H1 (cell line): ENCODE results near the gene SLITRK1. TPM values are rescaled to one million over a fixed set of nuclear protein-coding genes. Genes with fewer than 3 reads are reported as not detected.

Experiments
- CTCF ChIA-PET: fragments of 300-600 bp; sonication (Branson Sonifier 250); formaldehyde crosslinking; loops from one replicate; lab custom pipeline; 2021; ENCODE audit not compliant: partially characterized antibody; lab: Charles Lee
- POLR2A ChIA-PET: fragments of 300-600 bp; sonication (Branson Sonifier 250); formaldehyde crosslinking; loops from one replicate; lab custom pipeline; 2021; ENCODE audit warnings: inconsistent platforms; ENCODE audit not compliant: partially characterized antibody; lab: Charles Lee
- DNase-seq, 2 experiments: peaks; one replicate each; pipeline versions ENCODE4 v3.0.0 to v3.0.0-alpha.2; 2010 to 2022; ENCODE audit warnings: low spot score in 2 of 2, low read depth in 1 of 2, mixed read lengths in 1 of 2
- FAIRE-seq: peaks from 2 replicates; lab custom pipeline; 2011; peaks lifted over from hg19 to GRCh38; lab: Jason Lieb, UNC
- H2AFZ ChIP-seq: 2 replicates; pipeline ENCODE4 v1.8.1; 2012; ENCODE audit warnings: low read length, inconsistent platforms
- H2AK5ac ChIP-seq: 2 replicates; pipeline ENCODE4 v1.6.1; 2013; ENCODE audit warnings: low read depth, low read length
- H2BK120ac ChIP-seq: replicated peaks from 2 replicates; pipeline ENCODE3; 2013; ENCODE audit warnings: low read depth, low read length, inconsistent platforms
- H2BK12ac ChIP-seq: 2 replicates; pipeline ENCODE4 v1.6.1; 2013; ENCODE audit warnings: low read depth, low read length
- H2BK15ac ChIP-seq: 2 replicates; pipeline ENCODE4 v1.6.1; 2013; ENCODE audit warnings: low read length
- H2BK20ac ChIP-seq: 2 replicates; pipeline ENCODE4 v1.6.1; 2013; ENCODE audit warnings: low read length
- H2BK5ac ChIP-seq: 2 replicates; pipeline ENCODE4 v1.6.1; 2013; ENCODE audit warnings: low read depth, low read length
- H3K14ac ChIP-seq: 2 replicates; pipeline ENCODE4 v1.6.1; 2013; ENCODE audit warnings: inconsistent platforms; ENCODE audit not compliant: insufficient read length
- H3K18ac ChIP-seq: 2 replicates; pipeline ENCODE4 v1.6.1; 2013; ENCODE audit warnings: low read length; ENCODE audit errors: extremely low read depth
- H3K23ac ChIP-seq: 2 replicates; pipeline ENCODE4 v1.6.1; 2013; ENCODE audit warnings: inconsistent platforms; ENCODE audit not compliant: insufficient read length
- H3K23me2 ChIP-seq: 2 replicates; pipeline ENCODE4 v1.6.1; 2013; ENCODE audit warnings: low read depth, low read length
- H3K27ac ChIP-seq: 2 replicates; pipeline ENCODE4 v1.6.1; 2011; ENCODE audit warnings: low read depth, low read length, inconsistent platforms
- H3K27me3 ChIP-seq, 4 experiments: replicated peaks in 1 of 4; 1 replicate in 1 of 4; 2 replicates in 3 of 4; pipeline versions ENCODE4 v1.6.1 to v1.8.1; 2011 to 2013; ENCODE audit warnings: low read length in 3 of 4, mild to moderate bottlenecking in 3 of 4, inconsistent platforms in 2 of 4, mixed read lengths in 2 of 4, moderate library complexity in 1 of 4; ENCODE audit not compliant: control insufficient read depth in 3 of 4, insufficient read depth in 3 of 4; ENCODE audit errors: extremely low read depth in 1 of 4
- H3K36me3 ChIP-seq, 4 experiments: 2 replicates each; pipeline versions ENCODE4 v1.6.1 to v1.8.1; 2011 to 2013; ENCODE audit warnings: mild to moderate bottlenecking in 4 of 4, low read length in 3 of 4, moderate library complexity in 2 of 4, control low read depth in 1 of 4, inconsistent platforms in 1 of 4; ENCODE audit not compliant: insufficient read depth in 4 of 4, control insufficient read depth in 2 of 4
- H3K4ac ChIP-seq: replicated peaks from 2 replicates; pipeline ENCODE3; 2013; ENCODE audit warnings: low read length, low read depth, mixed read lengths, inconsistent platforms; ENCODE audit not compliant: insufficient read length
- H3K4me1 ChIP-seq, 4 experiments: replicated peaks in 1 of 4; 1 replicate in 1 of 4; 2 replicates in 3 of 4; pipeline versions ENCODE4 v1.6.1 to v1.8.1; 2011 to 2013; ENCODE audit warnings: low read length in 3 of 4, inconsistent platforms in 2 of 4, mixed read lengths in 1 of 4; ENCODE audit not compliant: insufficient read depth in 4 of 4, control insufficient read depth in 3 of 4
- H3K4me2 ChIP-seq, 2 experiments: 2 replicates each; pipeline versions ENCODE4 v1.6.1 to v1.8.1; 2011 to 2013; ENCODE audit warnings: low read depth in 2 of 2, low read length in 2 of 2, control low read depth in 1 of 2, inconsistent platforms in 1 of 2, mild to moderate bottlenecking in 1 of 2; ENCODE audit not compliant: insufficient read depth in 1 of 2
- H3K4me3 ChIP-seq, 4 experiments: fragments of 200-600, 300-600 bp in 1 of 4; sonication (generic), shearing (Covaris generic), sonication (Bioruptor Twin) in 1 of 4; 2 replicates each; pipeline versions ENCODE4 v1.5.1 to v1.8.1; 2011 to 2016; ENCODE audit warnings: low read length in 4 of 4, low read depth in 3 of 4, control low read depth in 2 of 4, inconsistent platforms in 2 of 4, mild to moderate bottlenecking in 2 of 4, mixed read lengths in 1 of 4, moderate library complexity in 1 of 4; ENCODE audit not compliant: insufficient read depth in 2 of 4; ENCODE audit errors: extremely low read depth in 1 of 4
- H3K56ac ChIP-seq: replicated peaks from 2 replicates; pipeline ENCODE3; 2013; ENCODE audit warnings: low read depth, mild to moderate bottlenecking, mixed read lengths, low read length, inconsistent platforms; ENCODE audit not compliant: insufficient read length
- H3K79me1 ChIP-seq: 2 replicates; pipeline ENCODE4 v1.6.1; 2013; ENCODE audit warnings: low read depth, low read length, control low read depth
- H3K79me2 ChIP-seq, 2 experiments: 2 replicates each; pipeline versions ENCODE4 v1.6.1 to v1.8.1; 2012 to 2013; ENCODE audit warnings: low read length in 2 of 2, mild to moderate bottlenecking in 2 of 2, inconsistent platforms in 1 of 2; ENCODE audit not compliant: insufficient read depth in 2 of 2, control insufficient read depth in 1 of 2
- H3K9ac ChIP-seq, 4 experiments: replicated peaks in 1 of 4; 1 replicate in 1 of 4; 2 replicates in 3 of 4; pipeline versions ENCODE4 v1.6.1 to v1.8.1; 2011 to 2013; ENCODE audit warnings: low read depth in 3 of 4, low read length in 3 of 4, control low read depth in 2 of 4, mild to moderate bottlenecking in 2 of 4, moderate library complexity in 2 of 4, inconsistent platforms in 1 of 4; ENCODE audit errors: extremely low read depth in 1 of 4
- H3K9me3 ChIP-seq, 2 experiments: 2 replicates each; pipeline versions ENCODE4 v1.6.1 to v1.8.1; 2012 to 2013; ENCODE audit warnings: mild to moderate bottlenecking in 2 of 2, moderate library complexity in 2 of 2, control low read depth in 1 of 2, inconsistent platforms in 1 of 2, low read depth in 1 of 2, low read length in 1 of 2, mixed read lengths in 1 of 2; ENCODE audit not compliant: insufficient read depth in 2 of 2
- H4K20me1 ChIP-seq, 2 experiments: replicated peaks in 1 of 2; 2 replicates each; pipeline versions ENCODE3 to v1.8.1; 2011 to 2013; ENCODE audit warnings: inconsistent platforms in 2 of 2, low read length in 2 of 2, mild to moderate bottlenecking in 1 of 2; ENCODE audit not compliant: insufficient read depth in 2 of 2, control insufficient read depth in 1 of 2
- H4K5ac ChIP-seq: 2 replicates; pipeline ENCODE4 v1.6.1; 2013; ENCODE audit warnings: low read length, low read depth, mixed read lengths, inconsistent platforms; ENCODE audit not compliant: insufficient read length
- H4K8ac ChIP-seq: 2 replicates; pipeline ENCODE4 v1.8.0; 2013; ENCODE audit warnings: mild to moderate bottlenecking, moderate library complexity, low read length, inconsistent platforms; ENCODE audit not compliant: insufficient read depth; ENCODE audit errors: extremely low read depth
- H4K91ac ChIP-seq: replicated peaks from 2 replicates; pipeline ENCODE3; 2013; ENCODE audit warnings: low read length, mixed read lengths, inconsistent platforms; ENCODE audit not compliant: insufficient read length
- BRCA1 ChIP-seq: IDR thresholded peaks from 2 replicates; pipeline ENCODE4 v1.6.1; 2012; ENCODE audit warnings: low read depth, low read length, improper control_type of control experiment
- SUZ12 ChIP-seq: fragments of 200-600 bp; sonication (generic); IDR thresholded peaks from 2 replicates; pipeline ENCODE4 v1.6.1; 2012; ENCODE audit warnings: mild to moderate bottlenecking, inconsistent platforms, low read length, moderate library complexity, mixed read lengths
- WGBS, 2 experiments: shearing (Covaris generic) in 1 of 2; methylation state at CpG; one replicate each; pipeline versions ENCODE4 v1.1.6 to v1.1.7; 2013 to 2015; ENCODE audit warnings: low lambda C conversion rate in 2 of 2, mixed read lengths in 2 of 2, inconsistent platforms in 1 of 2, low coverage in 1 of 2, missing lambda C conversion rate in 1 of 2; ENCODE audit not compliant: insufficient replicate concordance in 2 of 2, insufficient coverage in 1 of 2, insufficient read length in 1 of 2; ENCODE audit errors: extremely low coverage in 1 of 2, missing lambda C conversion rate in 1 of 2; 5-methylcytosine and 5-hydroxymethylcytosine counted together
- polyA plus RNA-seq, 7 experiments: library from polyadenylated mRNA; depleted of rRNA in 3 of 7; stranded (reverse) in 5 of 7; unstranded in 2 of 7; fragments of >200 nt in 5 of 7; fragments of 200-250 nt in 2 of 7; gene quantifications; 1 replicate in 5 of 7; 2 replicates in 1 of 7; 4 replicates in 1 of 7; pipeline versions ENCODE4 v1.2.1 to v1.2.3, GENCODE V29; 2011 to 2013; ENCODE audit warnings: missing spikeins in 2 of 7, mixed read lengths in 2 of 7
- total RNA-seq: library from RNA; stranded (reverse); fragmentation: NEBNext Ultra II Directional; extraction: Animal tissue kit (Norgen Biotek cat#: 25700); gene quantifications from 2 replicates; pipeline ENCODE4 v1.2.1, GENCODE V29; 2021

Gene SLITRK1
- total and polyA plus RNA-seq, 2 of the 8 experiments (the other 6 are each of a cell fraction or from before 2014, with no cell fraction given) = 3.4 to 4.2 TPM

- TF ChIP-seq SUZ12 (no peak), BRCA1 (no peak)
- Histone ChIP-seq H3K36me3 (no peaks in the 10 kb centered on the region), H3K56ac (no peak overlapping the region), H3K4me3 (no peak overlapping the region), H4K20me1 (no peaks in the 10 kb centered on the region), H3K9me3 (no peaks in the 10 kb centered on the region), H3K14ac (no peak overlapping the region), H3K18ac (no peak overlapping the region), H3K4ac (no peak overlapping the region), H2AFZ (0 out of 2 replicates have a peak overlapping the region, but pooled peaks have one; percentile 58), H3K4me1 (peaks cover 0 to 5% (median under 1%) of the 10 kb centered on the region in 4 experiments; a peak in 3 of 7 replicates), H2BK12ac (no peak overlapping the region), H2BK5ac (no peak overlapping the region), H3K79me2 (no peaks in the 10 kb centered on the region), H4K8ac (no peak overlapping the region), H3K9ac (no peak overlapping the region), H3K23ac (no peak overlapping the region), H4K91ac (no peak overlapping the region), H4K5ac (no peak overlapping the region), H2BK120ac (no peak overlapping the region), H3K4me2 (no peak overlapping the region), H3K27ac (no peak overlapping the region), H3K79me1 (no peaks in the 10 kb centered on the region), H3K23me2 (no peaks in the 10 kb centered on the region), H2BK15ac (no peak overlapping the region), H2BK20ac (no peak overlapping the region), H2AK5ac (no peak overlapping the region), H3K27me3 (no peaks in the 10 kb centered on the region)
- CTCF ChIA-PET = no interaction called here
- POLR2A ChIA-PET = no interaction called here
- DNase-seq = no peak
- WGBS, 2 experiments = 89% methylated on average over 2 of the region's 2 CpGs; no CpG with 5 or more reads in 1 of the 2 experiments
- no peak for FAIRE-seq
Observed at GRCh38 chr13:83829810-83830209, 52.5 kb downstream of the SLITRK1 start.
